ENCODE measurements around the gene RRBP1. TPM values are rescaled to one million over a fixed set of nuclear protein-coding genes. Genes with fewer than 3 reads are reported as not detected.

The RRBP1 gene
- total and polyA plus RNA-seq, 2 donors (not counting 3 experiments of a cell fraction or from before 2014, with no cell fraction given): 50.3 to 236 TPM

GRCh38 chr20:17694767-17695166, 12.7 kb upstream of the RRBP1 start:
- no peak overlapping the region for H3K9ac ChIP-seq (replicated peaks; ENCODE audit: extremely low read depth, insufficient read depth, low read length)
- no peak for DNase-seq (ENCODE audit: low read depth, low spot score)
- ChIA-PET CTCF (interaction anchor here (0.7 to 1.4 kb wide), 2 partner anchors 12 to 799 kb away, joined by 3 to 4 read pairs; no protein-coding TSS in a partner anchor), POLR2A (no interaction called here)
- H3K4me3 ChIP-seq (replicated peaks in 1 of 3; ENCODE audit: insufficient read depth in 1 of 3, low read depth in 1 of 3, low read length in 3 of 3): no peak overlapping the region
- no peaks in the 10 kb centered on the region for H3K36me3 ChIP-seq (ENCODE audit: control insufficient read depth in 2 of 2, extremely low read depth in 1 of 2, insufficient read depth in 2 of 2, low read length in 2 of 2)
- H4K20me1 ChIP-seq (replicated peaks; ENCODE audit: control insufficient read depth, extremely low read depth, insufficient read depth, low read length): no peaks in the 10 kb centered on the region
- no TSS peak for BruUV-seq (replicated peaks)
- no peak for FAIRE-seq
- H3K9me3 ChIP-seq (replicated peaks; ENCODE audit: control insufficient read depth, insufficient read depth, low read length): no peaks in the 10 kb centered on the region
- no peak overlapping the region for H2AFZ ChIP-seq (ENCODE audit: low read depth, low read length)
- H3K27ac ChIP-seq (ENCODE audit: insufficient read depth, low read depth, low read length): no peak overlapping the region
- H3K9me1 ChIP-seq (replicated peaks; ENCODE audit: control insufficient read depth, extremely low read depth, insufficient read depth, low read length): no peaks in the 10 kb centered on the region
- H3K4me1 ChIP-seq (ENCODE audit: control insufficient read depth, extremely low read depth, insufficient read depth, low read length): no peaks in the 10 kb centered on the region
- no peaks in the 10 kb centered on the region for H3K79me2 ChIP-seq (ENCODE audit: control insufficient read depth, insufficient read depth, low read length)
- TF ChIP-seq, protein P1, sequence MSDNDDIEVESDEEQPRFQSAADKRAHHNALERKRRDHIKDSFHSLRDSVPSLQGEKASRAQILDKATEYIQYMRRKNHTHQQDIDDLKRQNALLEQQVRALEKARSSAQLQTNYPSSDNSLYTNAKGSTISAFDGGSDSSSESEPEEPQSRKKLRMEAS (IDR thresholded peaks at IDR 0.05; ENCODE audit: insufficient read depth, insufficient read length): no peak
- TF ChIP-seq MYC (IDR thresholded peaks at IDR 0.05; ENCODE audit: low read depth, low read length): no peak
- TF ChIP-seq, protein P2, sequence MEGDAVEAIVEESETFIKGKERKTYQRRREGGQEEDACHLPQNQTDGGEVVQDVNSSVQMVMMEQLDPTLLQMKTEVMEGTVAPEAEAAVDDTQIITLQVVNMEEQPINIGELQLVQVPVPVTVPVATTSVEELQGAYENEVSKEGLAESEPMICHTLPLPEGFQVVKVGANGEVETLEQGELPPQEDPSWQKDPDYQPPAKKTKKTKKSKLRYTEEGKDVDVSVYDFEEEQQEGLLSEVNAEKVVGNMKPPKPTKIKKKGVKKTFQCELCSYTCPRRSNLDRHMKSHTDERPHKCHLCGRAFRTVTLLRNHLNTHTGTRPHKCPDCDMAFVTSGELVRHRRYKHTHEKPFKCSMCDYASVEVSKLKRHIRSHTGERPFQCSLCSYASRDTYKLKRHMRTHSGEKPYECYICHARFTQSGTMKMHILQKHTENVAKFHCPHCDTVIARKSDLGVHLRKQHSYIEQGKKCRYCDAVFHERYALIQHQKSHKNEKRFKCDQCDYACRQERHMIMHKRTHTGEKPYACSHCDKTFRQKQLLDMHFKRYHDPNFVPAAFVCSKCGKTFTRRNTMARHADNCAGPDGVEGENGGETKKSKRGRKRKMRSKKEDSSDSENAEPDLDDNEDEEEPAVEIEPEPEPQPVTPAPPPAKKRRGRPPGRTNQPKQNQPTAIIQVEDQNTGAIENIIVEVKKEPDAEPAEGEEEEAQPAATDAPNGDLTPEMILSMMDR (IDR thresholded peaks at IDR 0.05; ENCODE audit: extremely low read depth in 1 of 2, insufficient read depth in 1 of 2, low read depth in 1 of 2, low read length in 2 of 2): no peak
- no peak for TF ChIP-seq GATA2 (IDR thresholded peaks at IDR 0.05; ENCODE audit: insufficient read depth, insufficient read length, low read depth, low read length)
- TF ChIP-seq JUN (IDR thresholded peaks at IDR 0.05; ENCODE audit: borderline replicate concordance, insufficient read depth, insufficient read length, low read depth): no peak
- TF ChIP-seq POLR2A (IDR thresholded peaks at IDR 0.05; ENCODE audit: low read depth, low read length): no peak
- TF ChIP-seq FOS (IDR thresholded peaks at IDR 0.05; ENCODE audit: borderline replicate concordance, insufficient read depth, low read length): no peak
- TF ChIP-seq POLR2AphosphoS5 (IDR thresholded peaks at IDR 0.05; ENCODE audit: insufficient read depth, low read depth, low read length): no peak
- TF ChIP-seq EZH2 (IDR thresholded peaks at IDR 0.05; ENCODE audit: borderline replicate concordance, low read depth, low read length, severe bottlenecking): no peak
- dilution Hi-C loops (cut with MboI; ENCODE audit: extremely low pct_ligation_motif_present, low sequenced_read_pairs): no loop called here
- intact Hi-C loops (cut with micrococcal nuclease): no loop called here
- H3K27me3 ChIP-seq (ENCODE audit: control insufficient read depth in 2 of 2, insufficient read depth in 2 of 2, low read length in 2 of 2): peaks cover 9 to 12% of the 10 kb centered on the region in 2 experiments
- no peak overlapping the region for H3K4me2 ChIP-seq (ENCODE audit: insufficient read depth, low read length)
